ENCODE measurements around the gene HEG1.
A peak's percentile ranks its signal among the peaks of the same experiment; 100 is the strongest.

HEG1 gene

DNA sequence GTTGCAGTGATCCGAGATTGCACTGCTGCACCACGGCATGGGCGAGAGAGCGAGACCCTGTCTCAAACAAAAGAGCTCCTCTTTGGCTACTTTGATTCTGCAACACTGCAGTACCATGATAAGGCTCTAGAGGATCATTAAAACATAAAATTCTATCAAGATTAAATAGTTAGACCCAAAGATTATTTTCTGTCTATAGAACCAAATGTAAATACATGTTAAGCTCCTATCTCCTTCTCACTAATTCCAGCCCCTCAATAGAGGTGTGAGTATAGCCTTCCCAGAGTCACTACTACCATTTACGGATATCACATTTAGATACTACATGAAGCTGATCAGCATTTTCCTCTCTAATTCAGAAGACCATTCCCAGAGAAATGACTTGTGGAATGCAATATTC is 116.9 kb downstream of the HEG1 start:
- TF ChIP-seq, protein P1, sequence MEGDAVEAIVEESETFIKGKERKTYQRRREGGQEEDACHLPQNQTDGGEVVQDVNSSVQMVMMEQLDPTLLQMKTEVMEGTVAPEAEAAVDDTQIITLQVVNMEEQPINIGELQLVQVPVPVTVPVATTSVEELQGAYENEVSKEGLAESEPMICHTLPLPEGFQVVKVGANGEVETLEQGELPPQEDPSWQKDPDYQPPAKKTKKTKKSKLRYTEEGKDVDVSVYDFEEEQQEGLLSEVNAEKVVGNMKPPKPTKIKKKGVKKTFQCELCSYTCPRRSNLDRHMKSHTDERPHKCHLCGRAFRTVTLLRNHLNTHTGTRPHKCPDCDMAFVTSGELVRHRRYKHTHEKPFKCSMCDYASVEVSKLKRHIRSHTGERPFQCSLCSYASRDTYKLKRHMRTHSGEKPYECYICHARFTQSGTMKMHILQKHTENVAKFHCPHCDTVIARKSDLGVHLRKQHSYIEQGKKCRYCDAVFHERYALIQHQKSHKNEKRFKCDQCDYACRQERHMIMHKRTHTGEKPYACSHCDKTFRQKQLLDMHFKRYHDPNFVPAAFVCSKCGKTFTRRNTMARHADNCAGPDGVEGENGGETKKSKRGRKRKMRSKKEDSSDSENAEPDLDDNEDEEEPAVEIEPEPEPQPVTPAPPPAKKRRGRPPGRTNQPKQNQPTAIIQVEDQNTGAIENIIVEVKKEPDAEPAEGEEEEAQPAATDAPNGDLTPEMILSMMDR (conservative IDR thresholded peaks at IDR 0.05) = no peak
- TF ChIP-seq ZFX (IDR thresholded peaks at IDR 0.05) = no peak

GRCh38 chr3:124937049-124937448 is 118.7 kb downstream of the HEG1 start:
- TF ChIP-seq, protein P1 (conservative IDR thresholded peaks at IDR 0.05) = no peak
- TF ChIP-seq ZFX (IDR thresholded peaks at IDR 0.05) = no peak
- no peak overlapping the region for H3K27ac ChIP-seq

More for the DNA sequence above, 116.9 kb downstream of the HEG1 start:
- H3K27ac ChIP-seq = no peak overlapping the region

GRCh38 chr3:124935794-124936542 is 119.8 kb downstream of the HEG1 start:
- H3K27ac ChIP-seq = no peak overlapping the region
- no peak for TF ChIP-seq ZFX (IDR thresholded peaks at IDR 0.05)
- TF ChIP-seq, protein P1 (conservative IDR thresholded peaks at IDR 0.05) = no peak

GRCh38 chr3:124935264-124935663 is 120.5 kb downstream of the HEG1 start:
- no peak for TF ChIP-seq ZFX (IDR thresholded peaks at IDR 0.05)
- TF ChIP-seq, protein P1 (conservative IDR thresholded peaks at IDR 0.05) = no peak
- H3K27ac ChIP-seq = no peak overlapping the region

DNA sequence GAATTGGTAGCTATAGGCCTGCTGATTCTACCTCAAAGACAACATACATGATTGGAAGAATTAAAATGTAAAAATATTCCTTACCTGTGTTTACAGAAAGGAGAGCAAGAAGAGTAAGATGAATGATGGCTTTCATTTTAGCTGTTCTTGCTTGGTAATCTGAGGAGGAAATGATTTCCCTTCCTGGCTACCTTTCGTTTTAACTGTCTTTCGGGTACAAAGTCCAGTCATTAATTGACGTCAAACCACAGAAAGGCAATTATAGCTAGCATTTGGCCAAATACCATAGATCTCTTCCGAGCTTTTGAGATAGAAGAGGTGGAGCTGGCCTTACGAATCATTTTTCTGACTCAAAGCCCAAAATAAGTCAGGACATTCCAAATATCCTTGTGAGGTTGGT is 121.2 kb downstream of the HEG1 start, which contains the start of gene MUC13:
Gene MUC13 (minus strand): TSS at position 175 of the 400 bp plus-strand sequence. CDS start 39 bp downstream, at position 136.
- H3K27ac ChIP-seq = no peak within 1 kb of the TSS
- TF ChIP-seq, protein P1 (conservative IDR thresholded peaks at IDR 0.05) = no peak
- TF ChIP-seq ZFX (IDR thresholded peaks at IDR 0.05) = no peak

- no peak overlapping the region for H3K27ac ChIP-seq
- TF ChIP-seq ZFX (IDR thresholded peaks at IDR 0.05) = no peak
- TF ChIP-seq, protein P1 (conservative IDR thresholded peaks at IDR 0.05) = peak; percentile 96
These were observed 127.2 kb downstream of the HEG1 start for GRCh38 chr3:124928333-124929202.

GRCh38 chr3:124927574-124928045 is 128.2 kb downstream of the HEG1 start:
- no peak for TF ChIP-seq ZFX (IDR thresholded peaks at IDR 0.05)
- TF ChIP-seq, protein P1 (conservative IDR thresholded peaks at IDR 0.05) = no peak
- no peak overlapping the region for H3K27ac ChIP-seq

All from C4-2B (cell line).